ENCODE data around the gene TP53BP1.

The TP53BP1 gene

GRCh38 chr15:43412096-43412495, 80.9 kb downstream of the TP53BP1 start:
- no peak overlapping the region for H4K91ac ChIP-seq (ENCODE audit: low read length)
- no peaks in the 10 kb centered on the region for H3K4me1 ChIP-seq (ENCODE audit: control insufficient read depth, insufficient read depth, low read depth, low read length)
- peaks cover 20% of the 10 kb centered on the region for H3K79me1 ChIP-seq (replicated peaks; ENCODE audit: low read length, poor library complexity, severe bottlenecking)
- H2BK120ac ChIP-seq (ENCODE audit: low read depth, low read length): no peak overlapping the region
- H2AFZ ChIP-seq (ENCODE audit: low read depth, low read length): no peak overlapping the region
- H3K14ac ChIP-seq (ENCODE audit: low read length in 2 of 2): no peak overlapping the region
- no peak overlapping the region for H3K4me3 ChIP-seq (ENCODE audit: insufficient read depth in 1 of 2, low read depth in 1 of 2, low read length in 2 of 2)
- WGBS: 87% methylated on average over 1 of the region's 1 CpG
- H3K27me3 ChIP-seq (ENCODE audit: control insufficient read depth in 1 of 2, insufficient read depth in 1 of 2, low read length in 2 of 2): no peaks in the 10 kb centered on the region
- no peaks in the 10 kb centered on the region for H3K9me3 ChIP-seq (ENCODE audit: control insufficient read depth, low read length)
- no peak overlapping the region for H2AK5ac ChIP-seq (ENCODE audit: low read length, severe bottlenecking)
- no peak overlapping the region for H3K18ac ChIP-seq (ENCODE audit: low read depth in 1 of 2, low read length in 2 of 2)
- H2BK15ac ChIP-seq (ENCODE audit: low read depth, poor library complexity, severe bottlenecking): no peak overlapping the region
- no peak overlapping the region for H2BK5ac ChIP-seq (ENCODE audit: low read depth, low read length, poor library complexity, severe bottlenecking)
- H3K23ac ChIP-seq (ENCODE audit: low read length in 2 of 2): no peak overlapping the region
- H3K27ac ChIP-seq (ENCODE audit: low read length, poor library complexity, severe bottlenecking): no peak overlapping the region
- no peak overlapping the region for H3K9ac ChIP-seq (ENCODE audit: low read length)
- no peak for DNase-seq
- H4K8ac ChIP-seq (ENCODE audit: low read length): no peak overlapping the region
- H2BK12ac ChIP-seq (ENCODE audit: low read length in 2 of 2): no peak overlapping the region
- no peak overlapping the region for H3K4ac ChIP-seq (ENCODE audit: low read depth in 1 of 2, low read length in 2 of 2)
- H3K4me2 ChIP-seq (ENCODE audit: low read length, poor library complexity, severe bottlenecking): no peak overlapping the region
- peaks cover 41 to 93% of the 10 kb centered on the region in 2 experiments for H3K36me3 ChIP-seq (ENCODE audit: control insufficient read depth in 1 of 2, insufficient read depth in 2 of 2, low read depth in 1 of 2, low read length in 2 of 2)

GRCh38 chr15:43410572-43411214, 82.3 kb downstream of the TP53BP1 start:
- Histone ChIP-seq H4K91ac (ENCODE audit: low read length) (no peak overlapping the region), H2AK5ac (ENCODE audit: low read length, severe bottlenecking) (no peak overlapping the region), H2AFZ (ENCODE audit: low read depth, low read length) (no peak overlapping the region), H2BK15ac (ENCODE audit: low read depth, poor library complexity, severe bottlenecking) (no peak overlapping the region), H3K4me2 (ENCODE audit: low read length, poor library complexity, severe bottlenecking) (no peak overlapping the region), H4K8ac (ENCODE audit: low read length) (no peak overlapping the region), H3K23ac (ENCODE audit: low read length in 2 of 2) (no peak overlapping the region), H3K18ac (ENCODE audit: low read depth in 1 of 2, low read length in 2 of 2) (no peak overlapping the region), H3K27me3 (ENCODE audit: control insufficient read depth in 1 of 2, insufficient read depth in 1 of 2, low read length in 2 of 2) (no peaks in the 10 kb centered on the region), H3K4me3 (ENCODE audit: insufficient read depth in 1 of 2, low read depth in 1 of 2, low read length in 2 of 2) (no peak overlapping the region), H3K4ac (ENCODE audit: low read depth in 1 of 2, low read length in 2 of 2) (no peak overlapping the region), H3K79me1 (replicated peaks; ENCODE audit: low read length, poor library complexity, severe bottlenecking) (peaks cover 19% of the 10 kb centered on the region), H3K36me3 (ENCODE audit: control insufficient read depth in 1 of 2, insufficient read depth in 2 of 2, low read depth in 1 of 2, low read length in 2 of 2) (peaks cover 39 to 91% of the 10 kb centered on the region in 2 experiments), H2BK120ac (ENCODE audit: low read depth, low read length) (no peak overlapping the region), H2BK5ac (ENCODE audit: low read depth, low read length, poor library complexity, severe bottlenecking) (no peak overlapping the region), H3K9me3 (ENCODE audit: control insufficient read depth, low read length) (no peaks in the 10 kb centered on the region), H3K14ac (ENCODE audit: low read length in 2 of 2) (no peak overlapping the region), H3K9ac (ENCODE audit: low read length) (no peak overlapping the region), H2BK12ac (ENCODE audit: low read length in 2 of 2) (no peak overlapping the region), H3K27ac (ENCODE audit: low read length, poor library complexity, severe bottlenecking) (no peak overlapping the region), H3K4me1 (ENCODE audit: control insufficient read depth, insufficient read depth, low read depth, low read length) (no peaks in the 10 kb centered on the region)
- peak; percentile 39 for DNase-seq
- WGBS: 85% methylated on average over 5 of the region's 5 CpGs

GRCh38 chr15:43408789-43409188, 84.2 kb downstream of the TP53BP1 start:
- Histone ChIP-seq H2BK5ac (ENCODE audit: low read depth, low read length, poor library complexity, severe bottlenecking) (no peak overlapping the region), H4K8ac (ENCODE audit: low read length) (no peak overlapping the region)

DNA sequence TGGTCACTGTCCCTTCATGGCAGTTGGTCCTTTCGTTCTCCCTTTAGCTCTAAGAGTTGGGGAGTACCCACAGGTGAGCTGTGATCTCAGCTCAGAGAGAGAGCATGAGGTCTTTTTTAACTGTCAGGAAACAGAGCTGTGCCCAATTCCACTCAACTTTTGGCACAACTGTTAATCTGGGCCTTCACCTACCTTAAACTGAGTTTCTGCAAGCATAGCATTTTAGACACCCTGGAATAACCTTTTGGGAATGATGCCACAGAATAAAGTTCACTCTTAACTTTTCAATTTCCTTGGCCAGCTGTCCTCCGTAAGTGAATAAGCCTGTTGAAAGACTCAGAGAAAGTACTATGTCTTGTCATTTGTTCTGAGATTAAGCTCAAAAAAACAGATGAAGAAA, 86.1 kb downstream of the TP53BP1 start:
- no peak overlapping the region for H3K9ac ChIP-seq (ENCODE audit: low read length)
- no peaks in the 10 kb centered on the region for H3K4me1 ChIP-seq (ENCODE audit: control insufficient read depth, insufficient read depth, low read depth, low read length)
- H3K23ac ChIP-seq (ENCODE audit: low read length in 2 of 2): no peak overlapping the region
- no peaks in the 10 kb centered on the region for H3K9me3 ChIP-seq (ENCODE audit: control insufficient read depth, low read length)
- no peak overlapping the region for H2AK5ac ChIP-seq (ENCODE audit: low read length, severe bottlenecking)
- no peak for DNase-seq
- H2AFZ ChIP-seq (ENCODE audit: low read depth, low read length): no peak overlapping the region
- peaks cover 37 to 90% of the 10 kb centered on the region in 2 experiments for H3K36me3 ChIP-seq (ENCODE audit: control insufficient read depth in 1 of 2, insufficient read depth in 2 of 2, low read depth in 1 of 2, low read length in 2 of 2)
- H3K27ac ChIP-seq (ENCODE audit: low read length, poor library complexity, severe bottlenecking): no peak overlapping the region
- H2BK15ac ChIP-seq (ENCODE audit: low read depth, poor library complexity, severe bottlenecking): no peak overlapping the region
- H3K4me3 ChIP-seq (ENCODE audit: insufficient read depth in 1 of 2, low read depth in 1 of 2, low read length in 2 of 2): no peak overlapping the region
- no peaks in the 10 kb centered on the region for H3K27me3 ChIP-seq (ENCODE audit: control insufficient read depth in 1 of 2, insufficient read depth in 1 of 2, low read length in 2 of 2)
- H3K4ac ChIP-seq (ENCODE audit: low read depth in 1 of 2, low read length in 2 of 2): no peak overlapping the region
- H3K14ac ChIP-seq (ENCODE audit: low read length in 2 of 2): no peak overlapping the region
- H2BK5ac ChIP-seq (ENCODE audit: low read depth, low read length, poor library complexity, severe bottlenecking): no peak overlapping the region
- H2BK120ac ChIP-seq (ENCODE audit: low read depth, low read length): no peak overlapping the region
- H4K8ac ChIP-seq (ENCODE audit: low read length): no peak overlapping the region
- no peak overlapping the region for H3K18ac ChIP-seq (ENCODE audit: low read depth in 1 of 2, low read length in 2 of 2)
- H3K79me1 ChIP-seq (replicated peaks; ENCODE audit: low read length, poor library complexity, severe bottlenecking): peaks cover 8% of the 10 kb centered on the region
- WGBS: 97% methylated on average over 2 of the region's 2 CpGs
- H4K91ac ChIP-seq (ENCODE audit: low read length): no peak overlapping the region
- H2BK12ac ChIP-seq (ENCODE audit: low read length in 2 of 2): no peak overlapping the region
- H3K4me2 ChIP-seq (ENCODE audit: low read length, poor library complexity, severe bottlenecking): no peak overlapping the region

More at GRCh38 chr15:43408789-43409188, 84.2 kb downstream of the TP53BP1 start:
- no peak overlapping the region for H2BK15ac ChIP-seq (ENCODE audit: low read depth, poor library complexity, severe bottlenecking)
- DNase-seq: no peak
- no peak overlapping the region for H3K18ac ChIP-seq (ENCODE audit: low read depth in 1 of 2, low read length in 2 of 2)
- peaks cover 15% of the 10 kb centered on the region for H3K79me1 ChIP-seq (replicated peaks; ENCODE audit: low read length, poor library complexity, severe bottlenecking)
- no peak overlapping the region for H3K4me2 ChIP-seq (ENCODE audit: low read length, poor library complexity, severe bottlenecking)
- WGBS: 95% methylated on average over 4 of the region's 4 CpGs
- H2BK120ac ChIP-seq (ENCODE audit: low read depth, low read length): no peak overlapping the region
- no peak overlapping the region for H2BK12ac ChIP-seq (ENCODE audit: low read length in 2 of 2)
- no peak overlapping the region for H4K91ac ChIP-seq (ENCODE audit: low read length)
- H3K4me3 ChIP-seq (ENCODE audit: insufficient read depth in 1 of 2, low read depth in 1 of 2, low read length in 2 of 2): no peak overlapping the region
- no peak overlapping the region for H3K14ac ChIP-seq (ENCODE audit: low read length in 2 of 2)
- H2AK5ac ChIP-seq (ENCODE audit: low read length, severe bottlenecking): no peak overlapping the region
- H3K9ac ChIP-seq (ENCODE audit: low read length): no peak overlapping the region
- no peaks in the 10 kb centered on the region for H3K9me3 ChIP-seq (ENCODE audit: control insufficient read depth, low read length)
- H2AFZ ChIP-seq (ENCODE audit: low read depth, low read length): no peak overlapping the region
- no peak overlapping the region for H3K23ac ChIP-seq (ENCODE audit: low read length in 2 of 2)
- H3K36me3 ChIP-seq (ENCODE audit: control insufficient read depth in 1 of 2, insufficient read depth in 2 of 2, low read depth in 1 of 2, low read length in 2 of 2): peaks cover 36 to 91% of the 10 kb centered on the region in 2 experiments
- no peak overlapping the region for H3K4ac ChIP-seq (ENCODE audit: low read depth in 1 of 2, low read length in 2 of 2)
- no peaks in the 10 kb centered on the region for H3K4me1 ChIP-seq (ENCODE audit: control insufficient read depth, insufficient read depth, low read depth, low read length)
- H3K27ac ChIP-seq (ENCODE audit: low read length, poor library complexity, severe bottlenecking): no peak overlapping the region
- no peaks in the 10 kb centered on the region for H3K27me3 ChIP-seq (ENCODE audit: control insufficient read depth in 1 of 2, insufficient read depth in 1 of 2, low read length in 2 of 2)
